Colonic mucosa (tissue), 4 donors: Measurements from ENCODE around the gene PAX4. TPM values are rescaled to one million over a fixed set of nuclear protein-coding genes. Genes with fewer than 3 reads are reported as not detected.

Experiments
- DNase-seq: peaks from one replicate; pipeline ENCODE4 v3.0.0-alpha.2; 2020
- H3K27ac ChIP-seq: fragments of 200-600 bp; one replicate; pipeline ENCODE4 v1.8.0; 2021
- H3K27me3 ChIP-seq: fragments of 200-600 bp; one replicate; pipeline ENCODE4 v1.8.0; 2021
- H3K36me3 ChIP-seq: fragments of 200-600 bp; one replicate; pipeline ENCODE4 v1.8.0; 2021
- H3K4me1 ChIP-seq: fragments of 200-600 bp; one replicate; pipeline ENCODE4 v1.8.0; 2021; ENCODE audit warnings: mild to moderate bottlenecking
- H3K4me3 ChIP-seq: fragments of 200-600 bp; one replicate; pipeline ENCODE4 v1.8.0; 2021
- H3K9ac ChIP-seq, 2 donors: one replicate each; pipeline ENCODE4 v1.7.0; 2013; ENCODE audit warnings: control low read depth in 2 of 2, low read depth in 2 of 2, low read length in 2 of 2
- H3K9me3 ChIP-seq: fragments of 200-600 bp; one replicate; pipeline ENCODE4 v1.8.0; 2021
- CTCF ChIP-seq: fragments of 200-600 bp; IDR thresholded peaks from one replicate; pipeline ENCODE4 v1.8.0; 2022; ENCODE audit warnings: antibody characterized with exemption, mild to moderate bottlenecking
- intact Hi-C: fragments of 100-400 bp; cut with DNase I; formaldehyde crosslinking; loops from one replicate; pipeline ENCODE4 v1.14.1; 2022
- total RNA-seq, 2 donors: library from RNA; stranded (reverse); fragmentation: NEBNext Ultra II Directional in 1 of 2; extraction: Animal tissue kit (Norgen Biotek cat#: 25700) in 1 of 2; gene quantifications; one replicate each; pipeline ENCODE4 v1.2.1, GENCODE V29; 2021
- donor health status: healthy.
- donor health status: DM: no; HTN: no; CAD: no.
- donor health status: DM: no; HTN: no; CAD: no.

PAX4 gene
- total RNA-seq, 2 donors from 2014 or later = 0.67 to 0.88 TPM

DNA sequence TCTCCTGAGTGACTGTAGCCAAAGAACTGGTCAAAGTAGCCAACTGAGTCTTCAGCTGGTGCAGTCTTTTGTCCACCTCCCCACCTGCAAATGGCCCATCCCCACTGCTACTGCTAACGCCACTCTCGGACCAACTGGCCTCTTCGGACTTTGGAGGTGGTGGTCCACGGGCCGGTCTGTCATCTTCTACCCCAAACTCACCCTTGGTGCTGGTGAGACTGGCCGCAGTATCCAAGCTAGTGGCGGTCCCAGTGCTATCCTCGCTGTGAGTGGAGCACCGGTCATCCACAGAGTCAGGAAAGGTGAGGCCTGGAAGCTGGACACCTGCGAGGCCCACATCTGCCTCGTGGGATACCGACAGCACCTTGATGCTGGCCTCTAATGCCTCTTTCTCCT lies 33.3 kb downstream of the PAX4 start:
- H3K36me3 ChIP-seq = peaks cover 6% of the 10 kb centered on the region
- intact Hi-C loops = no loop called here
- peak overlapping the region; percentile 79 for H3K4me3 ChIP-seq
- no peak for DNase-seq
- peak overlapping the region; percentile 92 to 93 for H3K9ac ChIP-seq
- H3K4me1 ChIP-seq = peaks cover 21% of the 10 kb centered on the region
- TF ChIP-seq CTCF = no peak
- no peaks in the 10 kb centered on the region for H3K9me3 ChIP-seq
- peak overlapping the region; percentile 80 for H3K27ac ChIP-seq
- no peaks in the 10 kb centered on the region for H3K27me3 ChIP-seq

GRCh38 chr7:127582361-127582760 lies 35.6 kb downstream of the PAX4 start:
- no peak for DNase-seq
- Histone ChIP-seq H3K36me3 (peaks cover 6% of the 10 kb centered on the region), H3K9ac (no peak overlapping the region), H3K27ac (no peak overlapping the region), H3K4me3 (no peak overlapping the region), H3K4me1 (peaks cover 14% of the 10 kb centered on the region), H3K9me3 (no peaks in the 10 kb centered on the region), H3K27me3 (no peaks in the 10 kb centered on the region)
- intact Hi-C loops = no loop called here
- no peak for TF ChIP-seq CTCF

DNA sequence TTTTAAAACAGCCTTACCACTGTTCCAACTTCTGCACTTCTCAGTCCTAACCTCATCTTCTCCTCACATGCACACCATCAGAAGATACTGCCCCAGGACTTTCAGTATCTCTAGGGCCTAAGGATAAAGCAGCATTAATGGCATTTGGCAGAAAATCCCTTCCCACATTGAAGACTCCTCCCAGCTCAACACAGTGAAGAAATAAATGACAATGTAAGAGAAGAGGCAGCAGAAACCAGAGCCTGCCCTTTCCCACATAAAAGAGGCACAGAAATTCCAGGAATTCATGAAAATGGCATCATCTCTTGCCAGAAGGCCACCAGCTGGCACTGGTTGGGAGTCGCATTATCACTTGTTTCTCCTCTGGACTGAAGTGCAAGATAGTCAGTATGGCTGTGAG lies 36.2 kb downstream of the PAX4 start:
- no peaks in the 10 kb centered on the region for H3K9me3 ChIP-seq
- no peak for TF ChIP-seq CTCF
- DNase-seq = no peak
- peaks cover 14% of the 10 kb centered on the region for H3K4me1 ChIP-seq
- intact Hi-C loops = no loop called here
- no peak overlapping the region for H3K9ac ChIP-seq
- H3K27me3 ChIP-seq = no peaks in the 10 kb centered on the region
- H3K36me3 ChIP-seq = peaks cover 6% of the 10 kb centered on the region
- no peak overlapping the region for H3K27ac ChIP-seq
- H3K4me3 ChIP-seq = no peak overlapping the region

DNA sequence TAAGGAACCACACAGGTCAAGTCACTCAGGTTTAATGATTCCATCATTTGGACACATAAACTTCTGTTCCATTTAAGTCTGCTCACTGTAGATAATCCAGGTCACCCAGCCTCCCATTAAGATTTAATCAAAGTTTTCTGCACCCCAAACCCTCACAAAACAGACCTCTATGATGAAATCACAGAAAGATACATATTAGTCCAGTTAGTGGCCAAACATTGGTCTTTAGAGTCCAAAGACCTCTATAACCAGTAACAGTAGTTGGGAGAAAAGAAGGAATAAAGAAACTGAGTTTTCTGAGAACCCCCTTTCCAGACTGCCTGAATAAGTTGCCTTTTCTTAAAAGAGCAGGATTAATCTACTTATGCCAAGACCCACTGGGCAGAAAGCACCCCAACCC lies 37.3 kb downstream of the PAX4 start:
- intact Hi-C loops = no loop called here
- Histone ChIP-seq H3K27ac (no peak overlapping the region), H3K36me3 (peaks cover 6% of the 10 kb centered on the region), H3K4me1 (peaks cover 14% of the 10 kb centered on the region), H3K9me3 (no peaks in the 10 kb centered on the region), H3K27me3 (no peaks in the 10 kb centered on the region), H3K4me3 (no peak overlapping the region), H3K9ac (no peak overlapping the region)
- no peak for DNase-seq
- no peak for TF ChIP-seq CTCF

DNA sequence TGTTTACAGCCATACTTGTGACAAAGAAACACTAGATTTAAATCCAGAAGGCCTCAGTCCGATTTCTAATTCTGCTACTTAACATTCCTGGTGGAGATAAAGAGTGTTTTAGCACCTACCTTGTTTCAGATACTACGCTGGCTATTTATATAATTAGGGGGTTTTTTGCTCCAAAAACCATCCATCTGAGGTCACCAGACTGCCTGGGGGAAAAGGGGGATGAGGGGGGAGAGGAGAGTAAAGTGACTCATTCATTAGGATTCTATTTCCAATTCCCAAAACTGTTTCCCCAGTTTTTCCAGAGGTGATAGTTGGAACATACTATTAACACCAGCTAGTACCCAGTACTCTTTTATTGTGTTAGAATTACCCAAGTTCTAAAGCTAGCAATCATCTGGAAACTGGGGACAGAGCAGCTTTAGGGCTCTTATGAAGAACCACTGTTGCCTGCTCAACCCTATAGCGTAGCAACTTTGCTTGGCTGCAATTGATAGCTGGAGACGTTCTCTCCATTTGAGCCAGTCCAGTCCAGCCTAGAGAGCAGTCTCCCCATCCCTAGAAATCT lies 39.1 kb downstream of the PAX4 start:
- no peak overlapping the region for H3K27ac ChIP-seq
- H3K4me1 ChIP-seq = peaks cover 5% of the 10 kb centered on the region
- intact Hi-C loops = no loop called here
- H3K4me3 ChIP-seq = no peak overlapping the region
- no peak for DNase-seq
- H3K36me3 ChIP-seq = peaks cover 6% of the 10 kb centered on the region
- H3K9ac ChIP-seq = no peak overlapping the region
- no peaks in the 10 kb centered on the region for H3K9me3 ChIP-seq
- no peaks in the 10 kb centered on the region for H3K27me3 ChIP-seq
- no peak for TF ChIP-seq CTCF
